ENCODE data around the gene TMEM132D. TPM values are rescaled to one million over a fixed set of nuclear protein-coding genes. Genes with fewer than 3 reads are reported as not detected.

Gene TMEM132D
- total RNA-seq, 1 experiment from 2014 or later = not detected

- POLR2A ChIA-PET (ENCODE audit: low non-redundant PET) = no interaction called here
- CTCF ChIA-PET = no interaction called here
- H3K4me3 ChIP-seq (ENCODE audit: low read depth, low read length, poor library complexity, severe bottlenecking) = no peak overlapping the region
- H3K4me1 ChIP-seq (ENCODE audit: insufficient read depth, low read length, poor library complexity, severe bottlenecking) = no peaks in the 10 kb centered on the region
- intact Hi-C loops (cut with micrococcal nuclease; ENCODE audit: unreplicated experiment) = no loop called here
- DNase-seq (ENCODE audit: low spot score) = no peak
- no peak overlapping the region for H3K27ac ChIP-seq (ENCODE audit: low read depth, low read length, poor library complexity, severe bottlenecking)
- no peaks in the 10 kb centered on the region for H3K36me3 ChIP-seq (ENCODE audit: insufficient read depth, low read length, poor library complexity, severe bottlenecking)
- peaks cover 42% of the 10 kb centered on the region for H3K9me3 ChIP-seq (ENCODE audit: low read depth, low read length, poor library complexity, severe bottlenecking)
- TF ChIP-seq EZH2 (IDR thresholded peaks at IDR 0.05; ENCODE audit: borderline replicate concordance, low read depth, low read length, poor library complexity, severe bottlenecking) = no peak
- no peak for TF ChIP-seq CTCF (conservative IDR thresholded peaks at IDR 0.05; ENCODE audit: low read depth, low read length)
- no TSS peak for BruUV-seq (replicated peaks)
- no peaks in the 10 kb centered on the region for H3K27me3 ChIP-seq (replicated peaks; ENCODE audit: insufficient read depth, low read depth, low read length, poor library complexity)
These were observed 153.4 kb downstream of the TMEM132D start for GRCh38 chr12:129750421-129750820.

GRCh38 chr12:129746318-129746717 is 157.5 kb downstream of the TMEM132D start:
- intact Hi-C loops (cut with micrococcal nuclease; ENCODE audit: unreplicated experiment) = no loop called here

GRCh38 chr12:129729170-129729569 is 174.7 kb downstream of the TMEM132D start:
- Histone ChIP-seq H3K4me3 (ENCODE audit: low read depth, low read length, poor library complexity, severe bottlenecking) (no peak overlapping the region), H3K27me3 (replicated peaks; ENCODE audit: insufficient read depth, low read depth, low read length, poor library complexity) (no peaks in the 10 kb centered on the region), H3K9me3 (ENCODE audit: low read depth, low read length, poor library complexity, severe bottlenecking) (peaks cover 43% of the 10 kb centered on the region), H3K36me3 (ENCODE audit: insufficient read depth, low read length, poor library complexity, severe bottlenecking) (no peaks in the 10 kb centered on the region), H3K27ac (ENCODE audit: low read depth, low read length, poor library complexity, severe bottlenecking) (no peak overlapping the region), H3K4me1 (ENCODE audit: insufficient read depth, low read length, poor library complexity, severe bottlenecking) (no peaks in the 10 kb centered on the region)
- no peak for DNase-seq (ENCODE audit: low spot score)
- ChIA-PET CTCF (no interaction called here), POLR2A (ENCODE audit: low non-redundant PET) (no interaction called here)
- intact Hi-C loops (cut with micrococcal nuclease; ENCODE audit: unreplicated experiment) = no loop called here
- no TSS peak for BruUV-seq (replicated peaks)
- no peak for TF ChIP-seq CTCF (conservative IDR thresholded peaks at IDR 0.05; ENCODE audit: low read depth, low read length)
- TF ChIP-seq EZH2 (IDR thresholded peaks at IDR 0.05; ENCODE audit: borderline replicate concordance, low read depth, low read length, poor library complexity, severe bottlenecking) = no peak

More at GRCh38 chr12:129746318-129746717, 157.5 kb downstream of the TMEM132D start:
- Histone ChIP-seq H3K27ac (ENCODE audit: low read depth, low read length, poor library complexity, severe bottlenecking) (no peak overlapping the region), H3K36me3 (ENCODE audit: insufficient read depth, low read length, poor library complexity, severe bottlenecking) (no peaks in the 10 kb centered on the region), H3K4me3 (ENCODE audit: low read depth, low read length, poor library complexity, severe bottlenecking) (no peak overlapping the region), H3K27me3 (replicated peaks; ENCODE audit: insufficient read depth, low read depth, low read length, poor library complexity) (no peaks in the 10 kb centered on the region), H3K9me3 (ENCODE audit: low read depth, low read length, poor library complexity, severe bottlenecking) (peaks cover 36% of the 10 kb centered on the region), H3K4me1 (ENCODE audit: insufficient read depth, low read length, poor library complexity, severe bottlenecking) (no peaks in the 10 kb centered on the region)
- BruUV-seq (replicated peaks) = no TSS peak
- TF ChIP-seq EZH2 (IDR thresholded peaks at IDR 0.05; ENCODE audit: borderline replicate concordance, low read depth, low read length, poor library complexity, severe bottlenecking) = no peak
- TF ChIP-seq CTCF (conservative IDR thresholded peaks at IDR 0.05; ENCODE audit: low read depth, low read length) = no peak
- ChIA-PET POLR2A (ENCODE audit: low non-redundant PET) (no interaction called here), CTCF (no interaction called here)
- no peak for DNase-seq (ENCODE audit: low spot score)
